Activated naive CD8-positive, alpha-beta T cell treated with anti-CD3 and anti-CD28 coated beads, Interleukin-2, amount 10 ng/mL, durations not matched to agents 7 days and 5 days (primary cell): ENCODE data around the gene C12orf57. TPM values are rescaled to one million over a fixed set of nuclear protein-coding genes. Genes with fewer than 3 reads are reported as not detected.
A peak's percentile ranks its signal among the peaks of the same experiment; 100 is the strongest.

Experiments
- ATAC-seq: fragments of 150-1000 bp; cut with Tn5 transposase; one replicate; pipeline ENCODE4 v1.10.0; 2021; ENCODE audit warnings: low read depth, moderate library complexity
- POLR2A ChIA-PET: fragments of 350-600 bp; sonication (Branson Sonifier 250); formaldehyde crosslinking; loops from one replicate; lab custom pipeline; 2021; ENCODE audit warnings: antibody characterized with exemption; lab: Charles Lee
- DNase-seq: peaks from one replicate; pipeline ENCODE4 v3.0.0; 2021
- H3K27ac Mint-ChIP-seq: one replicate; pipeline ENCODE4 v1.8.0; 2022; ENCODE audit warnings: mild to moderate bottlenecking, mixed read lengths
- H3K27me3 Mint-ChIP-seq: one replicate; pipeline ENCODE4 v1.8.0; 2022; ENCODE audit warnings: mild to moderate bottlenecking, moderate library complexity, mixed read lengths
- H3K36me3 Mint-ChIP-seq: one replicate; pipeline ENCODE4 v1.8.0; 2021; ENCODE audit warnings: mild to moderate bottlenecking, mixed read lengths
- H3K4me1 Mint-ChIP-seq: one replicate; pipeline ENCODE4 v1.8.0; 2021; ENCODE audit warnings: mixed read lengths
- H3K4me3 Mint-ChIP-seq: one replicate; pipeline ENCODE4 v1.8.0; 2022; ENCODE audit warnings: mild to moderate bottlenecking, moderate library complexity, mixed read lengths
- H3K9me3 Mint-ChIP-seq: one replicate; pipeline ENCODE4 v1.8.0; 2021; ENCODE audit warnings: mixed read lengths
- total RNA-seq, 2 experiments: library from RNA; stranded (reverse); gene quantifications; one replicate each; pipeline ENCODE4 v1.2.3, GENCODE V29; 2021

Gene C12orf57
- total RNA-seq, 2 experiments from 2014 or later = 210 to 217 TPM

GRCh38 chr12:6936194-6936635 lies 7.6 kb upstream of the C12orf57 start:
- Mint-ChIP-seq H3K9me3 (no peaks in the 10 kb centered on the region), H3K4me3 (peak overlapping the region; percentile 95), H3K27me3 (no peaks in the 10 kb centered on the region), H3K36me3 (peaks cover 19% of the 10 kb centered on the region), H3K27ac (peak overlapping the region; percentile 99), H3K4me1 (peaks cover 45% of the 10 kb centered on the region)
- POLR2A ChIA-PET = interaction anchor here (0.7 to 21.6 kb wide), 10 partner anchors 8 to 172 kb away, joined by 3 to 1055 read pairs (median 19); partner anchors contain the start of genes ATN1, C12orf57, CDCA3 and RNU7-1
- DNase-seq (no peak), ATAC-seq (no peak)

DNA sequence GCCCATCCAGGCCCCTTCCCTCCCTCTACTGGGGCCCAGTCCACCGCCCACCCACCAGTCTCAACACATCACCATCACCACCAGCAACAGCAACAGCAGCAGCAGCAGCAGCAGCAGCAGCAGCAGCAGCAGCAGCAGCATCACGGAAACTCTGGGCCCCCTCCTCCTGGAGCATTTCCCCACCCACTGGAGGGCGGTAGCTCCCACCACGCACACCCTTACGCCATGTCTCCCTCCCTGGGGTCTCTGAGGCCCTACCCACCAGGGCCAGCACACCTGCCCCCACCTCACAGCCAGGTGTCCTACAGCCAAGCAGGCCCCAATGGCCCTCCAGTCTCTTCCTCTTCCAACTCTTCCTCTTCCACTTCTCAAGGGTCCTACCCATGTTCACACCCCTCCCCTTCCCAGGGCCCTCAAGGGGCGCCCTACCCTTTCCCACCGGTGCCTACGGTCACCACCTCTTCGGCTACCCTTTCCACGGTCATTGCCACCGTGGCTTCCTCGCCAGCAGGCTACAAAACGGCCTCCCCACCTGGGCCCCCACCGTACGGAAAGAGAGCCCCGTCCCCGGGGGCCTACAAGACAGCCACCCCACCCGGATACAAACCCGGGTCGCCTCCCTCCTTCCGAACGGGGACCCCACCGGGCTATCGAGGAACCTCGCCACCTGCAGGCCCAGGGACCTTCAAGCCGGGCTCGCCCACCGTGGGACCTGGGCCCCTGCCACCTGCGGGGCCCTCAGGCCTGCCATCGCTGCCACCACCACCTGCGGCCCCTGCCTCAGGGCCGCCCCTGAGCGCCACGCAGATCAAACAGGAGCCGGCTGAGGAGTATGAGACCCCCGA lies 7.0 kb upstream of the C12orf57 start:
- ATAC-seq (peak; percentile 32), DNase-seq (peak; percentile 67)
- Mint-ChIP-seq H3K27me3 (no peaks in the 10 kb centered on the region), H3K4me3 (peak overlapping the region; percentile 95), H3K27ac (peak overlapping the region; percentile 99), H3K9me3 (no peaks in the 10 kb centered on the region), H3K36me3 (peaks cover 19% of the 10 kb centered on the region), H3K4me1 (peaks cover 45% of the 10 kb centered on the region)
- POLR2A ChIA-PET = interaction anchor here (0.6 to 21.6 kb wide), 17 partner anchors 8 to 251 kb away, joined by 3 to 1055 read pairs (median 13); partner anchors contain the start of genes ATN1, C1RL, CDCA3 and COPS7A

DNA sequence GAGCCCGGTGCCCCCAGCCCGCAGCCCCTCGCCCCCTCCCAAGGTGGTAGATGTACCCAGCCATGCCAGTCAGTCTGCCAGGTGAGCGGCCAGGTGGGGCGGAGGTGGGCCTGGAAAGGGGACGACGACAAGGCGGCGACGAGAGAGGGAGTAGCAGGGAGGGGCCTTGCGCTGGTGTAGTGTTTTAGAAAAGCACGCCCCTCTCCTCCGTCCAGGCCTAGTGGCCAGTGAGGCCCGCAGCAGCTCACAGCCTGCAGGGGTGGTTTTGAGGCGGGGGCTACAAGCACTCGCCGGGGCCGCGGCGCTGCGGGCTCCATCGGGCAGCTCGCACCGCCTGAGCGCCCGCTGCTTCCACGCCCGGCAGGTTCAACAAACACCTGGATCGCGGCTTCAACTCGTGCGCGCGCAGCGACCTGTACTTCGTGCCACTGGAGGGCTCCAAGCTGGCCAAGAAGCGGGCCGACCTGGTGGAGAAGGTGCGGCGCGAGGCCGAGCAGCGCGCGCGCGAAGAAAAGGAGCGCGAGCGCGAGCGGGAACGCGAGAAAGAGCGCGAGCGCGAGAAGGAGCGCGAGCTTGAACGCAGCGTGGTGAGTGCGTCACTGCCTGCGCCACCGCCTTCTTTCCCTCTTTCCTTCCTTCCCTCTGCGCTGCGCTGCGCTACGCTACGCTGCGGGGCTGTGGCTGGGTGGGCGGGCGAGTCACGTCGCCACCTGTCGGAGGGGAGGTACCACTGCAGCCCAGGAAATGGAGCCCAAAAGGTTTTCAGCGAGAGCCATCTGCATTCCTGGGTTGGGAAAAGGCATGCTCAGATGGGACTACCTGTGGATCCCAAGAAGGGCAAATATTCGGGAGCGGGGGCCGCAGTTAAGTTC lies 6.1 kb upstream of the C12orf57 start:
- peaks cover 44% of the 10 kb centered on the region for H3K4me1 Mint-ChIP-seq
- peaks cover 19% of the 10 kb centered on the region for H3K36me3 Mint-ChIP-seq
- H3K27me3 Mint-ChIP-seq = no peaks in the 10 kb centered on the region
- peak overlapping the region; percentile 99 for H3K27ac Mint-ChIP-seq
- no peaks in the 10 kb centered on the region for H3K9me3 Mint-ChIP-seq
- ATAC-seq = peak; percentile 92
- POLR2A ChIA-PET = interaction anchor here (0.5 to 21.6 kb wide), 22 partner anchors 9 to 252 kb away, joined by 3 to 1055 read pairs (median 10); partner anchors contain the start of genes ATN1, C1RL, CDCA3 and COPS7A
- peak; percentile 90 for DNase-seq
- peak overlapping the region; percentile 95 for H3K4me3 Mint-ChIP-seq

DNA sequence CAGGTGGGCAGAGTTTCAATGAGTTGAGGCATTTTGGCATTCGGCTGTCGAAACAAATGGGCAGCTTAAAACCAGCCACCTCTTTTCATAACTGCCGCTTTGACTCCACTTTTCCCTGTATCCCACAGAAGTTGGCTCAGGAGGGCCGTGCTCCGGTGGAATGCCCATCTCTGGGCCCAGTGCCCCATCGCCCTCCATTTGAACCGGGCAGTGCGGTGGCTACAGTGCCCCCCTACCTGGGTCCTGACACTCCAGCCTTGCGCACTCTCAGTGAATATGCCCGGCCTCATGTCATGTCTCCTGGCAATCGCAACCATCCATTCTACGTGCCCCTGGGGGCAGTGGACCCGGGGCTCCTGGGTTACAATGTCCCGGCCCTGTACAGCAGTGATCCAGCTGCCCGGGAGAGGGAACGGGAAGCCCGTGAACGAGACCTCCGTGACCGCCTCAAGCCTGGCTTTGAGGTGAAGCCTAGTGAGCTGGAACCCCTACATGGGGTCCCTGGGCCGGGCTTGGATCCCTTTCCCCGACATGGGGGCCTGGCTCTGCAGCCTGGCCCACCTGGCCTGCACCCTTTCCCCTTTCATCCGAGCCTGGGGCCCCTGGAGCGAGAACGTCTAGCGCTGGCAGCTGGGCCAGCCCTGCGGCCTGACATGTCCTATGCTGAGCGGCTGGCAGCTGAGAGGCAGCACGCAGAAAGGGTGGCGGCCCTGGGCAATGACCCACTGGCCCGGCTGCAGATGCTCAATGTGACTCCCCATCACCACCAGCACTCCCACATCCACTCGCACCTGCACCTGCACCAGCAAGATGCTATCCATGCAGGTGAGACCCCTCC lies 5.2 kb upstream of the C12orf57 start:
- H3K9me3 Mint-ChIP-seq = no peaks in the 10 kb centered on the region
- no peaks in the 10 kb centered on the region for H3K27me3 Mint-ChIP-seq
- DNase-seq = no peak
- ATAC-seq = no peak
- peak overlapping the region; percentile 99 for H3K27ac Mint-ChIP-seq
- peaks cover 19% of the 10 kb centered on the region for H3K36me3 Mint-ChIP-seq
- POLR2A ChIA-PET = interaction anchor here (0.5 to 21.6 kb wide), 21 partner anchors 8 to 214 kb away, joined by 3 to 1055 read pairs (median 10); partner anchors contain the start of genes ATN1, C1RL, CDCA3 and COPS7A
- H3K4me3 Mint-ChIP-seq = peak overlapping the region; percentile 95
- peaks cover 40% of the 10 kb centered on the region for H3K4me1 Mint-ChIP-seq

DNA sequence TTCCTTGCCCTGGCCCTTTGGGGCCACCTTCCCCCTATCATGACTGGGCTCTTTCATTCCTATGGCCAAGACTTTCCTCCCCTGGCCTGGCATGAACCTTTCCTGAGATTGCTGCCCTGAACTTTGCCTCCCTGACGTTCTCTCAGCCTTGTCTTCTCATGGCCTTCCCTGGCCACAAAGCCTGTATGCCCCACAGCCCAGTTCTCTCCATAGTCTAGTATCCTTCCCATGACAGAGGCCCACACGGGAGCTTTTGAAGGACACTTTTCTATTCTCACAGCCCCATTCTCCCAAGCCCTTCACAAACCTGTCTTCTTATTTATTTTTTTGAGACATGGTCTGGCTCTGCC lies 4.7 kb upstream of the C12orf57 start:
- POLR2A ChIA-PET = interaction anchor here (0.8 to 21.6 kb wide), 5 partner anchors 14 to 67 kb away, joined by 4 to 1055 read pairs (median 26); partner anchors contain the start of genes ENO2 and SPSB2
- Mint-ChIP-seq H3K9me3 (no peaks in the 10 kb centered on the region), H3K27ac (peak overlapping the region; percentile 86), H3K4me3 (no peak overlapping the region), H3K4me1 (peaks cover 37% of the 10 kb centered on the region), H3K36me3 (peaks cover 15% of the 10 kb centered on the region), H3K27me3 (no peaks in the 10 kb centered on the region)
- ATAC-seq (no peak), DNase-seq (no peak)

DNA sequence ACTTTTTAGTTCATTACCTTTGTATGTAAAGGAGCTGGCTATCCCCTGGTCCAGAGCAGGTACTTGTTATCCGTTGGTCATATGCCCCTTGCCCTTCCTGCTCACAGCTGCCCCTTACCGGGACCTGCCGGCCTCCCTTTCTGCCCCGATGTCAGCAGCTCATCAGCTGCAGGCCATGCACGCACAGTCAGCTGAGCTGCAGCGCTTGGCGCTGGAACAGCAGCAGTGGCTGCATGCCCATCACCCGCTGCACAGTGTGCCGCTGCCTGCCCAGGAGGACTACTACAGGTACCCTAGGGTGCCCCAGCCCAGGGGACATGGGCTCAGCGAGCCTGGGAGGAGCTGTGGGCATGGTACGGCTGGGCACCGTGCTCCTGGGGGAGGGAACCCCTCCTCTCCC lies 2.6 kb upstream of the C12orf57 start:
- POLR2A ChIA-PET = interaction anchor here (21.6 kb wide), 1 partner anchor 19 kb away, joined by 1055 read pairs; no protein-coding TSS in a partner anchor
- H3K4me1 Mint-ChIP-seq = peaks cover 35% of the 10 kb centered on the region
- no peak overlapping the region for H3K4me3 Mint-ChIP-seq
- ATAC-seq (no peak), DNase-seq (no peak)
- no peaks in the 10 kb centered on the region for H3K9me3 Mint-ChIP-seq
- peaks cover 9% of the 10 kb centered on the region for H3K36me3 Mint-ChIP-seq
- H3K27ac Mint-ChIP-seq = no peak overlapping the region
- H3K27me3 Mint-ChIP-seq = no peaks in the 10 kb centered on the region

DNA sequence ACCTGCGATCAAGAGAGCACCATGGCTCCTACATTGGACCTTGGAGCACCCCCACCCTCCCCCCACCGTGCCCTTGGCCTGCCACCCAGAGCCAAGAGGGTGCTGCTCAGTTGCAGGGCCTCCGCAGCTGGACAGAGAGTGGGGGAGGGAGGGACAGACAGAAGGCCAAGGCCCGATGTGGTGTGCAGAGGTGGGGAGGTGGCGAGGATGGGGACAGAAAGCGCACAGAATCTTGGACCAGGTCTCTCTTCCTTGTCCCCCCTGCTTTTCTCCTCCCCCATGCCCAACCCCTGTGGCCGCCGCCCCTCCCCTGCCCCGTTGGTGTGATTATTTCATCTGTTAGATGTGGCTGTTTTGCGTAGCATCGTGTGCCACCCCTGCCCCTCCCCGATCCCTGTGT lies 2.0 kb upstream of the C12orf57 start:
- peaks cover 4% of the 10 kb centered on the region for H3K36me3 Mint-ChIP-seq
- ATAC-seq (no peak), DNase-seq (no peak)
- H3K4me1 Mint-ChIP-seq = peaks cover 33% of the 10 kb centered on the region
- no peaks in the 10 kb centered on the region for H3K9me3 Mint-ChIP-seq
- POLR2A ChIA-PET = interaction anchor here (3.3 to 21.6 kb wide), 2 partner anchors 15 to 19 kb away, joined by 64 to 1055 read pairs; partner anchors contain the start of gene ATN1
- H3K27me3 Mint-ChIP-seq = no peaks in the 10 kb centered on the region
- H3K4me3 Mint-ChIP-seq = no peak overlapping the region
- H3K27ac Mint-ChIP-seq = no peak overlapping the region

DNA sequence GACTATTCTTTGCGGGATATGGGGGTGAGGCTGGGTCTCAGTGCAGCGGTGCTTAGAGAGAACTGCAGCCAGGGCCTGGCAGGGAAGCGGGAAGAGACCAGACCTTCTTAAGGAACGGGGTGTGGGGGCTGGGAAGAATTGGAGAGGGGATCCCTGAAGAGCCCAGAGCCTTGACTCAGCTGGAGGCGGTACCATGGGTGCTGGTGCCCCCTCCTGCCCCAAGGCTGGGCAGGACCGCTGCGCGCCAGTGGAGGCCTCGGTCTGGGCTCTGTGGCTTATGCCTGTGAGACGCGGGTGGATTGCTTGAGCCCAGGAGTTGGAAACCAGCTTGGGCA lies 1.5 kb upstream of the C12orf57 start:
- H3K4me3 Mint-ChIP-seq = no peak overlapping the region
- peaks cover 3% of the 10 kb centered on the region for H3K36me3 Mint-ChIP-seq
- no peaks in the 10 kb centered on the region for H3K27me3 Mint-ChIP-seq
- POLR2A ChIA-PET = interaction anchor here (3.3 to 21.6 kb wide), 4 partner anchors 16 to 168 kb away, joined by 40 to 1055 read pairs (median 90); partner anchors contain the start of genes ATN1, C1RL and TPI1
- DNase-seq (no peak), ATAC-seq (no peak)
- no peaks in the 10 kb centered on the region for H3K9me3 Mint-ChIP-seq
- peaks cover 34% of the 10 kb centered on the region for H3K4me1 Mint-ChIP-seq
- peak overlapping the region; percentile 94 for H3K27ac Mint-ChIP-seq

DNA sequence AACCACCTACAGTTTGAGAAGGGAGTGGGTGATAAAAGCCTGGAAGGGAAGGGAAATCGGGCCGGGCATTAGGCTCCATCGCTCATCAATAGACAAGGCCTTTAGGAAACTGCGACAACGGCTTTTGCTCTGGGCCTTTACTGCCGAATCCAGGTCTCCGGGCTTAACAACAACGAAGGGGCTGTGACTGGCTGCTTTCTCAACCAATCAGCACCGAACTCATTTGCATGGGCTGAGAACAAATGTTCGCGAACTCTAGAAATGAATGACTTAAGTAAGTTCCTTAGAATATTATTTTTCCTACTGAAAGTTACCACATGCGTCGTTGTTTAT lies 467 bp upstream of the C12orf57 start:
- POLR2A ChIA-PET = interaction anchor here (0.7 to 21.6 kb wide), 35 partner anchors 8 to 472 kb away, joined by 3 to 1055 read pairs (median 6); partner anchors contain the start of genes ATN1, C1RL, CDCA3 and CLSTN3
- Mint-ChIP-seq H3K27me3 (no peaks in the 10 kb centered on the region), H3K9me3 (no peaks in the 10 kb centered on the region), H3K27ac (peak overlapping the region; percentile 94), H3K4me3 (peak overlapping the region; percentile 97), H3K36me3 (peaks cover 3% of the 10 kb centered on the region), H3K4me1 (peaks cover 38% of the 10 kb centered on the region)
- ATAC-seq = peak; percentile 52
- peak; percentile 60 for DNase-seq

GRCh38 chr12:6944381-6945186 lies 762 bp downstream of the C12orf57 start:
- H3K27me3 Mint-ChIP-seq = no peaks in the 10 kb centered on the region
- H3K27ac Mint-ChIP-seq = peak overlapping the region; percentile 94
- DNase-seq (peak; percentile 87), ATAC-seq (peak; percentile 44)
- peak overlapping the region; percentile 97 for H3K4me3 Mint-ChIP-seq
- H3K9me3 Mint-ChIP-seq = no peaks in the 10 kb centered on the region
- POLR2A ChIA-PET = interaction anchor here (0.6 to 21.6 kb wide), 32 partner anchors 8 to 338 kb away, joined by 3 to 1055 read pairs (median 7); partner anchors contain the start of genes ATN1, C1RL, CDCA3 and CLSTN3
- H3K36me3 Mint-ChIP-seq = peaks cover 1% of the 10 kb centered on the region
- H3K4me1 Mint-ChIP-seq = peaks cover 48% of the 10 kb centered on the region

- DNase-seq = no peak
- peak overlapping the region; percentile 94 for H3K27ac Mint-ChIP-seq
- no peak for ATAC-seq
- peaks cover 57% of the 10 kb centered on the region for H3K4me1 Mint-ChIP-seq
- no peaks in the 10 kb centered on the region for H3K9me3 Mint-ChIP-seq
- H3K27me3 Mint-ChIP-seq = no peaks in the 10 kb centered on the region
- H3K4me3 Mint-ChIP-seq = peak overlapping the region; percentile 97
- H3K36me3 Mint-ChIP-seq = no peaks in the 10 kb centered on the region
- POLR2A ChIA-PET = interaction anchor here (0.6 to 21.6 kb wide), 12 partner anchors 8 to 991 kb away, joined by 3 to 1055 read pairs (median 25); partner anchors contain the start of genes C1RL, COPS7A, EMG1 and LPCAT3
Observed at GRCh38 chr12:6945613-6946012, 1.8 kb downstream of the C12orf57 start.
